OCI-M2 (cell line): Measurements from ENCODE around the gene MOB3B.
"Not testable (repeated sequence)": the region's sequence is repeated elsewhere in the genome, so short reads cannot be mapped to it uniquely, and the experiment has no call there.

Experiments
- DNase-seq: peaks from one replicate; lab custom pipeline; 2025; ENCODE audit not compliant: unreplicated experiment; lab: John Stamatoyannopoulos, UW

MOB3B gene

DNA sequence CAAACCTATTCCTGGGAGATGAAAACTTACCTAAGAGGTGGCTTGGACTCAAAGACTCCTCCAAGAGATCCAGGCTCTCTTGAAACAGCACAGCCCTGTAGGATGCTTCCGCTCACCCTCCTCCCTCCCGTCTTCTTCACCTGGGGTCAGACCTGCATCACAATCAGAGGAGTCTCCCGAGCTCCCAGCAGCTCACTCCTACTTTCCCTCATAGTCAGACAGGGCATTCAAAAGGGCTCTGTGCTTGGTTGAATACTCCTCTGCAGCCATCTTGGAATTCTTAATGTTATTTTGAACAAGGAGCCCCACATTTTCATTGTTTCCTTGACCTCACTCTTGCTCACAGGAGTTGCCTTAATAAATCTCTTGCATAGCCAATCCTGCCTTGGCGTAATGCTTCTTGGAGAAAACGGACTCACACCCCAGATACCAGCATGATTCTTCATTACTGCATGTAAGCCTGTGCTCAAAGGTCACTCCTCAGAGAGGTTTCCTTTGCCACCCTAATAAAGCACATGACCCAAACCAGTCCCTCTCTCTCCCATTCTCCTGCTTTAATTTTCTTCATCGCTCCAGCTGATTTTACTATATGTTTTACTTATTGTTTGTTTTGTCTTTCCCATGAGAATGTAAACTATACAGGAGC lies 52.6 kb downstream of the MOB3B start:
- no peak for DNase-seq

DNA sequence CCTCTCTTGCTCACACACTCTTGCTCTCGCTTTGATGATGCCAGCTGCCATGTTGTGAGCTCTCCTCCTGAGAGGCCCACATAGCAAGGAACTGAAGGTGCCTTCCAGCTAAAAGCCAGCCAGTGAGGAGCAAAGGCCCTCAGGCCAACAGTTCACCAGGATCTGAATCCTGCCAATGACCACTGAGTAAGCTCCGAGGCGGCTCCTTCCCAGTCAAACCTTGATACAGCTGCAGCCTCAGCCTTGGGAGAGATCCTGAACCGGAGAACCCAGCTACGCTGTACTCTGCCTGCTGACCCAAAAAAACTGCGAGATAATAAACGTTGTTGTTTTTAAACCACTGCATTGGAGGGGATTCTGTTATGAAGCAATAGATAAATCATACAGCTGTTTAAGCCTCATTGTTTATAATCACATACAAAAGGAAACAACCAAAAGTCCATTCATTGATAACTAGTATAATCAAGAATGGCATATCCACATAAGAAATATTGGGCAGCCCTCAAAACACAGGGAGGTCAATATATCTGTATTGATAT lies 54.5 kb downstream of the MOB3B start:
- DNase-seq: no peak

DNA sequence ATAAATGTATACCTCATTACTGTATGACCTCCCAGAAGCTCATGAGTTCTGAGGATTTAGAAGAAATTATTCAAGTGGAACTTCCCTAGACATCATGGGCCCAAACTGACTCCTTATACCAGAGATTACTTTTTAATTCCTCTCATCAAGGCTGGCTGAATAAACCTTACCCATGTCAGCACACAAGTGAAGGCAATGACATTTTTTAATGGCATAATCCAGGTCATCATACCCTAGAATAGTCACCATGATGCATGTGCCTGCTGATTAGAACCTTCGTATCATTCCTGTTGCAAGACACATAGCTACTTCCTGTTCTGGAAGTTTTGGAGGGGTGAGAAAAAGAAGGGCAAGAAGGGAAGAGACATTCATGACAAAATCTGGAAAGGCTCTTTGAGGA lies 55.3 kb downstream of the MOB3B start:
- no peak for DNase-seq

DNA sequence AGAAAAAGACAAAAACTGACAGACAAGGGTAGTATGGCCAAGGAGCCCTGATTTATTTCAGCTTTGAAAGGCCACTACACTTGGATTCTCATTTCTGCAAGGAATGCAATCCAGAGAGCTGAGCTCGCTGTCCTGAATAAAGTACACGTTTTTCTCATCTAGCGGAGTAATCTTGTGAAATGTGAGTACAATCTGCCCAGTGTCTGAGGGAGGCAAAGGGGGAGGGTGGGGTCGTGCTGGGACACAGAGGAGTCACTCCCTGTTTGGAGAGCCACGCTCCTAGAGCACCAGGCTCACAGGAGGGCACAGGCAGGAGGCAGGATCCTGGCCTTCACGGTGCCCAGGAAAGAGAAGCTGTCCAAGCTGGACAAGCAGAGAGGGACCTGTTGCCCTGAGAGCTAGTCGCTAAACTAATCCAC lies 56.5 kb downstream of the MOB3B start:
- DNase-seq: no peak

DNA sequence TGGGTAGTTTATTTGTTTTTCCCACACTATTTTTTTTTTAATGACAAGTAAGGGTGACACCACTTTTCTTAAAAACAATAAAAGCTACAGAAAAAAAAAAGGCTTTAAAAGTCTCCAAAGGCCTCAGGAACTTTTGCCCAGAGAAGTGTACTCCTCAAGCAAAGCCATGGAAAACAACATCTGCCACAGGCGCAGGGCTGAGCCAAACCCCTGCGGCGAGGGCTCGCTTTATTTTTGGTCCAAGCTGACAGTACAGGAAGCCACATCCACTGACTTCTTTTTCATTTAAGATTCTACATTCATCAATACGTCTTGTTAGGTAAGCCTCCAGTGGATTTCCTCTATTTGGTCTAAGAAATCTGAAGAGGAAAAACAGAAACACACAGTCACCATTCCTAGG lies 57.4 kb downstream of the MOB3B start:
- no peak for DNase-seq

DNA sequence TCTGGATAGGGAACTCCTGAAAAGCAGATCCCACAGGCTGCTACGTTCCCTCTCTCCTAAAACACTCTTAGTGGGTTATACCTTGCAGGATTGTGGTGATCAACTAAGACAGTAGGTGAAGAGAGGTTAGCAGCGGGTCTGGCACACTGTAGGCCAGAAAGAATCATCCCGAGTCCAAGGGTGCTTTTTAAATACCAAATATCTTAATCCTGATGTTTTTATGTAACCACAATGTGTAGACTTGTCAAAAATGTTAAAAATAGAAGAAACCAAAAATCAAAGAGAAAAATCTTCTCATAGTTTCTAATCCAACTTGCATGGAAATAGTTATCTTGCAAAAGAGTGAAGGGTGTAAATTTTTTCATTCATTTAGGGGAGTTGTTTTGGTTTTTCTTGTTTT lies 57.8 kb downstream of the MOB3B start:
- no peak for DNase-seq

DNA sequence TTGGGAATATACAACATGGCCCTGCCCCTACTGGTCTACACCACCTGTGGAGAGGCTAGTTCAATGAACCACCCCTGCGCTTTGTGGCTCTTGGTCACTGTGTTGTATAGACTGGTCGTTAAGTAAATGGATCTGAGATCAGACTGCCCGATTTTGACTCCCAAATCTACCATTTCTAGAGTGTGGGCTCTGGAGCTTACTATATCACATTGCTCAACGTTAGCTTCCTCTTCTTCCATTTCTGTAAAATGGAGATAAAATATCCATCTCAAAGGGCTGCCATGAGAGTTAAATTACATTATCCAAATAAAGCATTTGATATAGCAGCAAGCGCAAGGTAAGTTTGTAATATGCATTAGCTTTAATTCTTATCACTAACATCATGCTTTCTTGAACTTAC lies 58.2 kb downstream of the MOB3B start:
- DNase-seq: no peak

DNA sequence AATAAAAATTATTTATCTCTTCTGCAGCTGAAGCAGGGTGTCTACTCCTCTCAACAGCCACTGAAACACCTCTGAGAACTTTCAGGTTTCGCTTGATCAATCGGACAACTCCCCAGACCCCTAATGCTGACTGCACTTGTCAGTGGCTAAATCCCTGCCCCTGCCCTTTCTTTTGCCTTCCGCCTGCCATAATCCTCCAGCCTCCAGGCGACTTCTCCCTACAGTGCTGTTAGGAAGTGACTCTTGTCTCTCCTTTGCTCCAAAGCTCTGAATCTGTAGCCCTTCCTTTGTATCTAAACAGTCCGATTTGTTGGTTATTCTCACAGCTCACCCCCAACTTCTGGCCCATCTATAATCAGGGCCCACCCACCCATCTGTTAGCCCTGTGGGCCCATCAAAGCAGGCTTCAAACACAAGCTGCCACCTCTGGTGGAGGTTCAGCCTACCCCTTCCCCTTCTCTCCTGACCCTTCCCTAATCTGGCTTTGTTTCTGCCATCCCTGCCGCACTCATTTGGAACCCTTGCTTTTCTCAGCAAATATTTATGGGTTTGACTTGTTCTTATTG lies 59.2 kb downstream of the MOB3B start:
- DNase-seq: no peak

DNA sequence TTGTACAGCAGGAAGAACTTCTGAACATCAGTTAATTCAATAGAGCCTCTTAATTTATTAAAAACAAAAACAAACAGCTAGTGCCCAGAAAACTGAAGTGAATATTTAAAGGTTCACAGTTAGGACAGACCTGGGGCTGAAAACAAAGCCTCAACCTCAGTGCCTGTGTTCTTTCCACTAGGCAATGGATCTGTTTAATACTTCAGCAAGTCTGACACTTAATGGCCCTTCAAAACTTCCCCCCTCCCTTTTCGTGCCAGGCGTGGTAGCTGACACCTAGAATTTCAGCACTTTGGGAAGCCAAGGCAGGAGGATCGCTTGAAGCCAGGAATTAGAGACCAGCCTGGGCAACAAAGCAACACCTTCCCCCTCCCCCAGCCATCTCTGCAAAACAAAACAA lies 60.1 kb downstream of the MOB3B start:
- no peak for DNase-seq

DNA sequence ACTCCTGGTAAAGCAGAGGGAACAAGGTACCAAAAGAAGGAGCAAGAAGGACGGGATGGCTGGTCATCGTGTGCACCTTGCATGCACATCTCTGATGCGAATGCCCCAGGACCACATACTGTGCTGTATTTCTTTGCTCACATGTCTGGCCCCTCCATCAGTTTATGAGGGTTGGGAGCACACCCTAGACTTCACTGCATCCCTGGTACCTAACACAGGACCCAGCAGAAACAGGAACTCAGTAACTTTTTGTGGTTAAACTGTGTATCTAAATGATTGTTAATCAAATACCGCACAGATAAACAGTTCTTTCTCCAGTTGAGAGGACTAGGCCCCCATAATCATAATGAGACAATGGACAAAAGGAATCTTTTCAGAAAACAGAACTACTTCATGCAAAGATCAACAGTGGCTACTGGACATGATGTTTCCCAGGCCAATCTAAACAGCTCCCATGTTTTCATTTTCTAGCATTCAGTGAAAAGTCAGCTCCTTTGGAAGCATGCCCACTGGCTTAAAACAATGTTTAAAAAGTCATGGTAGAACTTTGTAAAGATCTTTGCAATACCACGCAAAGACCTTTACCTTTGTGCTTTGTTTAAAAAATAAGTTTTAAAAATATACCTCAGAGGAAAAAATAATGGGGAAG lies 61.0 kb downstream of the MOB3B start:
- no peak for DNase-seq

DNA sequence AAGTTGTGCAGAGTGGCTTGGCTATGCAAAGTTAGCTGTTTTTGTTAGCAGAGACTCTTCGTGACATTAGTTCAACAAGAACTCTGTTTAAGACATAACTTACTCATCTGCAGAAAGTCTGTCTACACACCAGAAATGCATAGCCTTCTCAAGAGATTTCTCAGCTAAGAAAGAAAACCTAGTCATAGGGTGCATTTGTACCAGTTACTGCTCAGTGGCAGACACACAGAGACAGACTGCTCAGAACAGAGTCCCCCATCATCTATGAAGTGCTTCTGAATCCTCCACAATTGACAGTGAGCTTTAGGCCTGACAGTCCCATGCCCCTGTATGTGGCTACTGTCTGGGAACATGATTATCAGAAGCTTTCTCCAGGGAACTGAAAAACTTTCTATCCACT lies 61.6 kb downstream of the MOB3B start:
- DNase-seq: no peak

DNA sequence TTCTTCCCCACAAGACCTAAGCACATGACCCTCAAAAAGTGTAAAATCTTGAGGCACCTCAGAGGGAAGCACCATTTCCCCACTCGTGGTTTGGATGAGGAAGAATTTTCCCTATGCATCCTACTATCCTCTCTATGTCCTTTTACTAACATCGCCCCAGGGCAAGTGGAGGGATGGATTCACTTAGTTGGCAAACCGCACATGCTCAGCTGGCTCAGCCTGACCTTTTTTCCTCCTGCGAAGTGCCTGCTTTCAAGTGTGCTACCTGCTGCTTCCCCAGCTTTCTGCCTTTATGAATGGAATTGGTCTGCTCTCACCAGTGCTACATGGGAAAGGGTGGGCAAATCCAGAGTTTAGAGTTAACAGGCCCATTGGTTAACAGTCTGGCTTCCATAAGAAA lies 62.1 kb downstream of the MOB3B start:
- DNase-seq: no peak

DNA sequence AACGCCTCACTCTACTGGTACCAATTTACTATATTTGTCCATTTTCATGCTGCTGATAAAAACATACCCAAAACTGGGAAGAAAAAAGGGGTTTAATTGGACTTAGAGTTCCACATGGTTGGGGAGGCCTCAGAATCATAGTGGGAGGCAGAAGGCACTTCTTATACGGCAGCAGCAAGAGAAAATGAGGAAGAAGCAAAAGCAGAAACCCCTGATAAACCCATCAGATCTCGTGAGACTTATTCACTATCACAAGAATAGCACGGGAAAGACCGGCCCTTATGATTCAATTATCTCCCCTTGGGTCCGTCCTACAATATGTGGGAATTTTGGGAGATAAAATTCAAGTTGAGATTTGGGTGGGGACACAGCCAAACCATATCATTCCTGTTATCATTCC lies 63.1 kb downstream of the MOB3B start:
- DNase-seq: not testable (repeated sequence)

DNA sequence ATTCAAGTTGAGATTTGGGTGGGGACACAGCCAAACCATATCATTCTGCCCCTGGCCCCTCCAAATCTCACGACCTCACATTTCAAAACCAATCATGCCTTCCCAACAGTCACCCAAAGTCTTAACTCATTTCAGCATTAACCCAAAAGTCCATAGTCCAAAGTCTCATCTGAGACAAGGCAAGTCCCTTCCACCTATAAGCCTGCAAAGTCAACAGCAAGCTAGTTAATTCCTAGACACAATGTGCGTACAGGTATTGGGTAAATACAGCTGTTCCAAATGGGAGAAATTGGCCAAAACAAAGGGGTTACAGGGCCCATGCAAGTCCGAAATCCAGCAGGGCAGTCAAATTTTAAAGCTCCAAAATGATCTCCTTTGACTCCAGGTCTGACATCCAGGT lies 64.7 kb downstream of the MOB3B start:
- not testable (repeated sequence) for DNase-seq

DNA sequence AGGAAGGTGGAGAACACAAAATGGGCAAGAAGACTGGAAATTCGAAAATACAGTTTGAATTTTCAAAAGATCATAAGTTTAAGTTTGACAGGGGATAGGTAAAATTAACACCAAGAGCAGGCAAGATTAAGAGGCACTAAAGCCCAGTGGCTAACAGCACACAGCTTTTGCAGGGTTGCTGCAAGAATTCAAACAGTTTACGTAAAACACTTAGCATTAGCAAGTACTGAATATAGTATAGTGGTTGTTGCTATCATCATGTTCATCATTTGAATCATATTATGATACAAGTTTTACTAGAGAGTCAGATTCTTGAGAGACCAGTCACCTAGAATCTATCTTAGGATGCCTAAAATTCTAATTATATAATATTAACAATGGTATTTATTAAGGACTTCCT lies 66.8 kb downstream of the MOB3B start:
- no peak for DNase-seq

DNA sequence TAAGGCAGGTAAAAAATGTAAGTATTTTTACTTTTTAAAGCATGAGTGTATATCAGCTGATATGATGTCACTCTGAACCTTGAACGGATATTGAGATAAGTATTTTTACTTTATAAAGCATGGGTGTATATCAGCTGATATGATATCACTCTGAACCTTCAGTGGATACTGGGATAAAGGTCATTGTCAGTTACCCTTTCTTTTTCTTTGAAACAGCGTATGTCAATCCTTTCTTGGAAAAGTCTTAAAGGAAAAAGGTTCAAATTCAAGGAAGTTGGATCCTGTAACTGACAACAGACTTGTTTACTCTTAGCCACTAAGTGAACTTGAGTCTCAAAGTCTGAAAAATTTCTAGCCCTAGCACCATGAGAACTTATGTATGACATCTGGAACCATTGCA lies 67.2 kb downstream of the MOB3B start:
- DNase-seq: no peak

DNA sequence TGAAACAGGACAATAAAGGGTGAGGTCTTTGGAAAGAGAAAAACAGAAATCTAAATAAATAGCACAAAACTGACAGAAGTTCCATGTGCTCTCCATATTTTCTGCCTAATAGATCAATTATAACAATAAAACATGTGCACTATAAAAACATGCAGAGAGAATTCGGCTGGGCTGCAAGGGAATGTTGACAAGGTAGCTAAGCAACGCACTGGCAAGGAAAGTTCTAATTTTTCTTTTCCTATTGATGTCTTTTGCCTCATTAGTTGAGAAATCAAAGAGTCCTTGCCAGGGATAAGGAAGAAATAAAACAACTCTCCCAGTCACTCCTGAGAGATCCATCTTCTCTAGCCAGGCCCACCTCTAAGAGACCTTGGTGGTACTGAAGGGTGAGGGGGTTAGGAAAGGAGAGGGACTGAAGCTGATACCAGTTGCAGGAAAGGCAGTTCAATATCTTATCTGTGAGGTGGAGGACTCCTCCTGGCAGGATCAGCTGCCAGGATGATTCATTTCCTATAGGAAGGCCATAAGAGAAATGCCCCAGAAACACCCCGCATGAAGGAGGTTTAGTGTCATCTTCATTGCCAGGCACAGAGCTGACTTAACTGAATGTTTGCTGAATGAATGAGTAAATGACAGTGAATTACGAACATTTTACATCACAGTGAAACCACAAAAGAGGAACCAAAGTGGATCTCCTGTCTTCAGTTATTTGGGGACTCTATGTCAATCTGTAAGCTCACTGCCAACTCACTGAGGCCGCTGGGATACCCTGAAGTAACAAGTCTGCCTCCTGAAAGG lies 69.2 kb downstream of the MOB3B start:
- peak; percentile 30 for DNase-seq

DNA sequence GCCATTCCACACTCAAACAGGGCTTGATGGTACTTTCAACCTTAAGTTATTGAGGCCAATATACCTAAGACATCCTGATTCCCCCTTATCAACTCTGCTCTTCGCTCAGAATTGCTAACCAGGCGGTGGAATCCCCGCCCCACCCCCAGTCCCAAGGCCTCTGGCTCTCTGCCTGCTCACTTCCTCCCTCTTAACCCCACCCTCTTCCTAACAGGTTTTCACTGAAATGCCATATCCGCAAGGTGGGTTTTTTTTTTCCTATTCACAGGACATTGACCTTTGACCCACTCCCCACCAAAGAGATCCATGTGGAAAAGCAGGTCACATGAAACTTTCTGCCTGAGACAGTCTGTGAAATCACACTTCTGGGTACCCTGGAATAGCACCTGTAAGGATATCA lies 72.2 kb downstream of the MOB3B start:
- DNase-seq: no peak

DNA sequence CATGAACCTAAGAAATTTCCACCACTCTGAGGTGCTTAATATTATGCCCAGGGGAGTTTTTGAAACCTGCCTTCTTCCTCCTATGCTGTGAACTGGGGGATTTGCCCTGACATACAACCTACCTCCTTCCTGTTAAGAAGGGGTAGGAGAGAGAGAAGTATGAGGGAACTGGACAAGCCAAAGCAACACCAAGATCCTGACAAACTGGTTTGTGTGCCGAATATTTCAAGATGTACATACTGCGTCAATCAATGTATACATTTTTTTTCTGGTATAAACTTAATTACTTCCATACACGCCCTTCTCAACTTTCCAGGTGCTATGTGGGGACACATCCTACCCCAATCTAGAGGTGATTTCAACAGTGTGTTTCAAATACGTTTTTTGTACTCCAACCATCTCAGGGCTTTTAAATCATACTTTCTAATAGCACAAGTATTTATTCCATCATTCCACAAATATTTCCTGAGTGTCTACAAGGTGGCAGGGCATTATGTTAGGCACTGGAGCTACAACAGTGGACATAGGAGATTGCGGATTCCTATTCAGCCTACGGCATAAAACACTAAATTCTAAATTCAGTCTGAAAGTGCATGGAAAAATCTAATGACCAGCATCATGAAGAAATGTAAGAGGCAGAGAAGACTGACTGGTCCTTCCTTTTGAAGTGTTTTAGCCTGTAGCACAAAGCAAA lies 75.6 kb downstream of the MOB3B start:
- DNase-seq: no peak

DNA sequence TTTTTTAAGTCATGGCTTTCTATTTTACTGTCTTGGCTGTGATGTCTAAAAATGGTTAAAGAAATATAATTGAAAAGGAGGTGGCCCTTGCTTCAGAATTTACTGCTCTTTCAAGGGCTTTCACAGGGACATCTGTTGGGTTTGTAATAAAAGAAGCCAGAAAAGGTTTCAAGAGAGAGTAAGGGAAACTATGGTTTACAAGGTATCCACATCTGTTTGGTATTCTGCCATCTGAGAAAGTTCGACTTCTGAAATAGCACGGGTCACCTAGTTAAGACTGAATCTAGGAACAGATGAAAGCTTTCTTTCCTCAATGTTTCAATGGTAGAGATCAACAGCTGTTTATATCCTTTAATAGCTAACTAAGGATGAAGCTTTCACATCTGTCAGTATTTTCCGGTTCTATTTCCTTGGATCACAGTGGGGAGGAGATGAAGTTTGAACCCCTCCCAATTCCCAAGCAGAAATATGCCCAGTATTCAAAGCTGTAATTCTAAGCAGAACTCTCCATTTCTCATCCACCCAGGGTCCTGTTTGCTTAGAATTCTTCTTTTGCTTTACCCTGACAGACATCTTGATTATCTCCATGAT lies 78.3 kb downstream of the MOB3B start:
- DNase-seq: no peak

DNA sequence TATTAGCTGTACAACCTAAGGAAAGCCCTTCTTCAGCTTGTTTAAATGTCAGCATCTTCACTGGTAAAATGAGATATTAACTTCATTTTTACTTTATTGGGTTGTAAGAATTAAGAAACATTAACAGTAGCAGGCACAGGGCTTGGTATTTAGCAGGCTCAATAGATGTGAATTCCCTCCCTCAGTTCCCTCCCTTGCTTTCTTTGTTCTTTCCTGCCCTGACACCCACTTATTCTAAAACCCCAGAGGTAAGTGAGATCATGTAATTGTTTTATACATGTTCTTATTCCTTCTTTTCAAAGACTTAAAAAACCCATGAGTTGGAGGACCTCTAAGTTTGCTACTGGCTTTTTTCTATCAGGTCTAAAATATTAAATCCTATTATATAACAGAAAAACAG lies 78.9 kb downstream of the MOB3B start:
- no peak for DNase-seq
